Measurements from ENCODE around the gene DOK7.

The DOK7 gene

DNA sequence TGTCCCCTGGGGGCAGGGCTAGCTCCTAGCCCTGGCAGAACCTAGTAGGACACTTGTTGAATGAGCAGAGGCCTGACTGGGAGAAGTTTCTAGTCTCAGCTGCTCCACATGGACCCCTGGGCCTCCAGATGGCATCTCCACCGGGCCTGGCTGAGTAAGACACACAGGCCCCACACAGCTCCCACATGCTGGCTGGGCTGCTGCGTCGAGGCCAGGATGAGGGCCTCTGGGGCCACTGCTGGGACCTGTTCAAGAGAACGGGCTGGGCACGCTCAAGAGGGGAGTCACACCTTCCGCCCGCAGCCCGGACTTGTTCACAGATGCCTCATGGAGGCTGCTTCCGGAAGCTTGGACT is 25.5 kb upstream of the DOK7 start:
- no peak for DNase-seq (ENCODE audit: extremely low spot score)
- ChIA-PET POLR2A (no interaction called here), CTCF (interaction anchor here (8.8 kb wide), 1 partner anchor 91 kb away, joined by 100 read pairs; no protein-coding TSS in a partner anchor)
- TF ChIP-seq, protein P1, sequence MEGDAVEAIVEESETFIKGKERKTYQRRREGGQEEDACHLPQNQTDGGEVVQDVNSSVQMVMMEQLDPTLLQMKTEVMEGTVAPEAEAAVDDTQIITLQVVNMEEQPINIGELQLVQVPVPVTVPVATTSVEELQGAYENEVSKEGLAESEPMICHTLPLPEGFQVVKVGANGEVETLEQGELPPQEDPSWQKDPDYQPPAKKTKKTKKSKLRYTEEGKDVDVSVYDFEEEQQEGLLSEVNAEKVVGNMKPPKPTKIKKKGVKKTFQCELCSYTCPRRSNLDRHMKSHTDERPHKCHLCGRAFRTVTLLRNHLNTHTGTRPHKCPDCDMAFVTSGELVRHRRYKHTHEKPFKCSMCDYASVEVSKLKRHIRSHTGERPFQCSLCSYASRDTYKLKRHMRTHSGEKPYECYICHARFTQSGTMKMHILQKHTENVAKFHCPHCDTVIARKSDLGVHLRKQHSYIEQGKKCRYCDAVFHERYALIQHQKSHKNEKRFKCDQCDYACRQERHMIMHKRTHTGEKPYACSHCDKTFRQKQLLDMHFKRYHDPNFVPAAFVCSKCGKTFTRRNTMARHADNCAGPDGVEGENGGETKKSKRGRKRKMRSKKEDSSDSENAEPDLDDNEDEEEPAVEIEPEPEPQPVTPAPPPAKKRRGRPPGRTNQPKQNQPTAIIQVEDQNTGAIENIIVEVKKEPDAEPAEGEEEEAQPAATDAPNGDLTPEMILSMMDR (IDR thresholded peaks at IDR 0.05; ENCODE audit: control extremely low read depth, extremely low read depth, low read depth, missing control alignments): no peak

DNA sequence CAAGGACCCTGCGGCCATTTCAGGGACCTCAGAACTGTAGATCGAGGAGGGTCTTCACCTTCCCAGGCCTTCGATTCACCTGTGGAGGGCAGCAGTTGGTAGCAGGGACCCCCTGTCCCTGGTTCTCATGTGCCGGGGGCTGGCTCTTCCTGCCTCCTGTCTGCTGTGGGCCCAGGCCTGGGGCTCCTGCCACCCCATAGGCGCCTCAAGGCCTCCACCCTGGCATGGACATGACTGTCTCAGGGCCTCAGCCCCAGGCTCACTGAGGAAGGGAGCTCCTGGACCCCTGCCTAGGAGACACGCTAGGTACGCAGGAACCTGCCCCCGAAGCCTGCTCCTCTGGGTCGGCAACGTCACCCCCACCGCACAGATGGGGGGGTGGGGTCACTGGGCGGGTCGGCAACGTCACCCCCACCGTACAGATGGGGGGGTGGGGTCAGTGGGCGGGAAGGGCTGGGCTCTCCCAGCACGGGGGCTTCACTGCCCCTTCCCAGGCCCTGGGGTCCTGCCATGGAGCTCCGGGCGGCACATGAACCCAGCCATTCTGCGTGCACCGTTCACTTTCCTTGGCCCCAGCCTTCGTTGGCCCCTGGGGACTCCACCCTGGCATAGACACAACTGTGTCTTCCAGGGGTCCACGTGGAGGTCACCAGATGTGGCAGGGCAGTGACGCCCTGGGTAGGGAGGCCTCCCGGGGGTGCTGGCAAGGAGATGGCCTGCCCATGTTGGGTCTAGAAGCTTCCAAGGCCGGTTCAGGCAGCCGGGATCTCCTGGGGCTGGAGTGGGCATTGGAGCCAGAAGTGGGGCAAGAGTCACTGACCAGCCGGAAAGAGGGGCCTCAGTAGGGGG is 24.9 kb upstream of the DOK7 start:
- TF ChIP-seq, protein P1 (IDR thresholded peaks at IDR 0.05; ENCODE audit: control extremely low read depth, extremely low read depth, low read depth, missing control alignments): no peak
- ChIA-PET POLR2A (no interaction called here), CTCF (interaction anchor here (8.8 kb wide), 1 partner anchor 91 kb away, joined by 100 read pairs; no protein-coding TSS in a partner anchor)
- DNase-seq (ENCODE audit: extremely low spot score): no peak

DNA sequence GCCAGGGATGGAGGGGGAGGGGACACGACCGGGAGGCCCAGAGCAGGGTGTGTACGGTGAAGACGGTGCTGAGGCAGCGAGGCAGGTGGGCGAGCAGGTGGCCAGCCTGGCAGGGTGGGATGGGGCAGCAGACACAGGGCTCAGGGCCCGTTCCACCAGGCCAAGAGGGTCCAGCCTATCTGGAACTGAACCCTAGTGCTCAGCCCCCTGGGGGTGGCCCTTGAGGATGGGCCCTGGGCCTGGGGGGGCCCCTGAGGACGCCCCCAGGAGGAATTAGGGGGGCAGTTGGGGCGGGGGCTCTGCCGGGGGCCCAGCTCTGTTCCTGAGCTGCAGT is 24.3 kb upstream of the DOK7 start:
- ChIA-PET POLR2A (no interaction called here), CTCF (interaction anchor here (8.8 kb wide), 1 partner anchor 92 kb away, joined by 100 read pairs; no protein-coding TSS in a partner anchor)
- TF ChIP-seq, protein P1 (IDR thresholded peaks at IDR 0.05; ENCODE audit: control extremely low read depth, extremely low read depth, low read depth, missing control alignments): no peak
- DNase-seq (ENCODE audit: extremely low spot score): no peak

DNA sequence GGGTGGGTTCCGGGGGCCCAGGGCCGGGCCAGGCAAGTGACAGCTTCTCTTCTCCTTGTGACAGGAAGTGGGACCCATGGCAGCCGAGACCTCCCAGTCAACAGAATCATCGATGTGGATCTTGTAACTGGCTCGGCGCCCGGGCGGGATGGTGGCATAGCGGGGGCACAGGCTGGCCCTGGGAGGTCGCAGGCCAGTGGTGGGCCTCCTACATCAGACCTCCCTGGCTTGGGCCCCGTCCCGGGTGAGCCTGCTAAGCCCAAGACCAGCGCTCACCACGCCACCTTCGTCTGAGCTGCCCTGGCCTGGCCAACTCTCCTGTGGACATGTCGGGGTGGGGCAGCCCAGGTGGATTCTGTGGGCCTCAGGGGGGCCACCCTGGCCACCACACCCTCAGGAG is 23.7 kb upstream of the DOK7 start:
- DNase-seq (ENCODE audit: extremely low spot score): no peak
- TF ChIP-seq, protein P1 (IDR thresholded peaks at IDR 0.05; ENCODE audit: control extremely low read depth, extremely low read depth, low read depth, missing control alignments): no peak
- ChIA-PET POLR2A (no interaction called here), CTCF (interaction anchor here (8.8 kb wide), 1 partner anchor 92 kb away, joined by 100 read pairs; no protein-coding TSS in a partner anchor)

DNA sequence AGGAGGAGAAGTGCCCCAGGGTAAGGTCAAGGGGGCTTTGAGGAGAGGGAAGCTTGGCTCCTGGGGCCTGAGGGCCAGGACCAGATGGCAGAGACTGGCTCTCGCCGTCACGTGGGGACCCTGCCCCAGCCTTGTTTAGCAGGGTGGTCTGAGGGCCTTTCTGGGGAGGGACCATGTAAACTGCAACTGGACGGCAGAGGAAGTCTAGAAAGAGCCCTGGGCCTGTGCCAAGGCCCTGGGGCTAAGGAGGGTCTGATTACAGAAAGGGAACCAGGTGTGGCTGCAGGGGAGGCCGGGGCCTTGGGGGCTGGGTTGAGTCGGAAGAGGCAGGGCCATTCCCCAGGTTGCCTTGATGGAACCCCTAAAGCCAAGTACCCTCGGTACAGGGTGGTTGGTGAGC is 23.1 kb upstream of the DOK7 start:
- DNase-seq (ENCODE audit: extremely low spot score): no peak
- CTCF ChIA-PET: interaction anchor here (1.6 to 8.8 kb wide), 3 partner anchors 41 to 334 kb away, joined by 4 to 100 read pairs (median 4); no protein-coding TSS in a partner anchor
- TF ChIP-seq, protein P1 (IDR thresholded peaks at IDR 0.05; ENCODE audit: control extremely low read depth, extremely low read depth, low read depth, missing control alignments): no peak
- POLR2A ChIA-PET: no interaction called here

DNA sequence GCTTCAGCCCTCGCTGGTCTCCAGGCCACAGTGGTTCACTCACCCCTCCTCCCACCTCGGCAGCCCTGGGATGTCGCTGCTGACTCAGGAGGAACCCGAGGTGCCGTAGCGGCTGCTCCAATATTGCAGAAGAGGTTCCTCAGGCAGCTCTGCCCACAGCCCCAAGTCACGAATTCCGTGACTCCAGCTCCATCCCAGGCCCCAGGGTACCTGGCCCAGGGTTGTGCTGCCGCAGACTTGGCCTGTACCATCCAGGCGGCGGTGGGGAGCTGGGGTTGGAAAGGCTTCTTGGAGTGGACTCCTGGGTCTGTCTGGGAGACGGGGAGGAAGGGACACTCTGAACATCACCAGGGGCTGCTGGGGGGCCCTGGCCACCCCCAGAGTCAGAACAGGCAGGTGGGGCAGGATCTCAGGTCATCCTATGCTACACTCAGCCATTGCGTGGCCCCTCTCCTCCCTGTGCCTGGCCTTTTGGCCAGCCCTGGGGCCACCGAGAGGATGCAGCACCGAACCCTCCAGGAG is 22.1 kb upstream of the DOK7 start:
- ChIA-PET CTCF (interaction anchor here (1.2 to 8.8 kb wide), 7 partner anchors 12 to 336 kb away, joined by 3 to 100 read pairs (median 4); no protein-coding TSS in a partner anchor), POLR2A (no interaction called here)
- DNase-seq (ENCODE audit: extremely low spot score): no peak
- TF ChIP-seq, protein P1 (IDR thresholded peaks at IDR 0.05; ENCODE audit: control extremely low read depth, extremely low read depth, low read depth, missing control alignments): no peak

All from GM10248 (cell line).